H1 (cell line): Measurements from ENCODE around the gene DEPDC1. TPM values are rescaled to one million over a fixed set of nuclear protein-coding genes. Genes with fewer than 3 reads are reported as not detected.

ENCODE experiments used
- CTCF ChIA-PET: fragments of 300-600 bp; sonication (Branson Sonifier 250); formaldehyde crosslinking; loops from one replicate; lab custom pipeline; 2021; ENCODE audit not compliant: partially characterized antibody; lab: Charles Lee
- POLR2A ChIA-PET: fragments of 300-600 bp; sonication (Branson Sonifier 250); formaldehyde crosslinking; loops from one replicate; lab custom pipeline; 2021; ENCODE audit warnings: inconsistent platforms; ENCODE audit not compliant: partially characterized antibody; lab: Charles Lee
- DNase-seq, 2 experiments: peaks; one replicate each; pipeline versions ENCODE4 v3.0.0 to v3.0.0-alpha.2; 2010 to 2022; ENCODE audit warnings: low spot score in 2 of 2, low read depth in 1 of 2, mixed read lengths in 1 of 2
- FAIRE-seq: peaks from 2 replicates; lab custom pipeline; 2011; peaks lifted over from hg19 to GRCh38; lab: Jason Lieb, UNC
- H2AFZ ChIP-seq: 2 replicates; pipeline ENCODE4 v1.8.1; 2012; ENCODE audit warnings: low read length, inconsistent platforms
- H2AK5ac ChIP-seq: 2 replicates; pipeline ENCODE4 v1.6.1; 2013; ENCODE audit warnings: low read depth, low read length
- H2BK120ac ChIP-seq: replicated peaks from 2 replicates; pipeline ENCODE3; 2013; ENCODE audit warnings: low read depth, low read length, inconsistent platforms
- H2BK12ac ChIP-seq: 2 replicates; pipeline ENCODE4 v1.6.1; 2013; ENCODE audit warnings: low read depth, low read length
- H2BK15ac ChIP-seq: 2 replicates; pipeline ENCODE4 v1.6.1; 2013; ENCODE audit warnings: low read length
- H2BK20ac ChIP-seq: 2 replicates; pipeline ENCODE4 v1.6.1; 2013; ENCODE audit warnings: low read length
- H2BK5ac ChIP-seq: 2 replicates; pipeline ENCODE4 v1.6.1; 2013; ENCODE audit warnings: low read depth, low read length
- H3K14ac ChIP-seq: 2 replicates; pipeline ENCODE4 v1.6.1; 2013; ENCODE audit warnings: inconsistent platforms; ENCODE audit not compliant: insufficient read length
- H3K18ac ChIP-seq: 2 replicates; pipeline ENCODE4 v1.6.1; 2013; ENCODE audit warnings: low read length; ENCODE audit errors: extremely low read depth
- H3K23ac ChIP-seq: 2 replicates; pipeline ENCODE4 v1.6.1; 2013; ENCODE audit warnings: inconsistent platforms; ENCODE audit not compliant: insufficient read length
- H3K23me2 ChIP-seq: 2 replicates; pipeline ENCODE4 v1.6.1; 2013; ENCODE audit warnings: low read depth, low read length
- H3K27ac ChIP-seq: 2 replicates; pipeline ENCODE4 v1.6.1; 2011; ENCODE audit warnings: low read depth, low read length, inconsistent platforms
- H3K27me3 ChIP-seq, 4 experiments: replicated peaks in 1 of 4; 1 replicate in 1 of 4; 2 replicates in 3 of 4; pipeline versions ENCODE4 v1.6.1 to v1.8.1; 2011 to 2013; ENCODE audit warnings: low read length in 3 of 4, mild to moderate bottlenecking in 3 of 4, inconsistent platforms in 2 of 4, mixed read lengths in 2 of 4, moderate library complexity in 1 of 4; ENCODE audit not compliant: control insufficient read depth in 3 of 4, insufficient read depth in 3 of 4; ENCODE audit errors: extremely low read depth in 1 of 4
- H3K36me3 ChIP-seq, 4 experiments: 2 replicates each; pipeline versions ENCODE4 v1.6.1 to v1.8.1; 2011 to 2013; ENCODE audit warnings: mild to moderate bottlenecking in 4 of 4, low read length in 3 of 4, moderate library complexity in 2 of 4, control low read depth in 1 of 4, inconsistent platforms in 1 of 4; ENCODE audit not compliant: insufficient read depth in 4 of 4, control insufficient read depth in 2 of 4
- H3K4ac ChIP-seq: replicated peaks from 2 replicates; pipeline ENCODE3; 2013; ENCODE audit warnings: low read length, low read depth, mixed read lengths, inconsistent platforms; ENCODE audit not compliant: insufficient read length
- H3K4me1 ChIP-seq, 4 experiments: replicated peaks in 1 of 4; 1 replicate in 1 of 4; 2 replicates in 3 of 4; pipeline versions ENCODE4 v1.6.1 to v1.8.1; 2011 to 2013; ENCODE audit warnings: low read length in 3 of 4, inconsistent platforms in 2 of 4, mixed read lengths in 1 of 4; ENCODE audit not compliant: insufficient read depth in 4 of 4, control insufficient read depth in 3 of 4
- H3K4me2 ChIP-seq, 2 experiments: 2 replicates each; pipeline versions ENCODE4 v1.6.1 to v1.8.1; 2011 to 2013; ENCODE audit warnings: low read depth in 2 of 2, low read length in 2 of 2, control low read depth in 1 of 2, inconsistent platforms in 1 of 2, mild to moderate bottlenecking in 1 of 2; ENCODE audit not compliant: insufficient read depth in 1 of 2
- H3K4me3 ChIP-seq, 4 experiments: fragments of 200-600, 300-600 bp in 1 of 4; sonication (generic), shearing (Covaris generic), sonication (Bioruptor Twin) in 1 of 4; 2 replicates each; pipeline versions ENCODE4 v1.5.1 to v1.8.1; 2011 to 2016; ENCODE audit warnings: low read length in 4 of 4, low read depth in 3 of 4, control low read depth in 2 of 4, inconsistent platforms in 2 of 4, mild to moderate bottlenecking in 2 of 4, mixed read lengths in 1 of 4, moderate library complexity in 1 of 4; ENCODE audit not compliant: insufficient read depth in 2 of 4; ENCODE audit errors: extremely low read depth in 1 of 4
- H3K56ac ChIP-seq: replicated peaks from 2 replicates; pipeline ENCODE3; 2013; ENCODE audit warnings: low read depth, mild to moderate bottlenecking, mixed read lengths, low read length, inconsistent platforms; ENCODE audit not compliant: insufficient read length
- H3K79me1 ChIP-seq: 2 replicates; pipeline ENCODE4 v1.6.1; 2013; ENCODE audit warnings: low read depth, low read length, control low read depth
- H3K79me2 ChIP-seq, 2 experiments: 2 replicates each; pipeline versions ENCODE4 v1.6.1 to v1.8.1; 2012 to 2013; ENCODE audit warnings: low read length in 2 of 2, mild to moderate bottlenecking in 2 of 2, inconsistent platforms in 1 of 2; ENCODE audit not compliant: insufficient read depth in 2 of 2, control insufficient read depth in 1 of 2
- H3K9ac ChIP-seq, 4 experiments: replicated peaks in 1 of 4; 1 replicate in 1 of 4; 2 replicates in 3 of 4; pipeline versions ENCODE4 v1.6.1 to v1.8.1; 2011 to 2013; ENCODE audit warnings: low read depth in 3 of 4, low read length in 3 of 4, control low read depth in 2 of 4, mild to moderate bottlenecking in 2 of 4, moderate library complexity in 2 of 4, inconsistent platforms in 1 of 4; ENCODE audit errors: extremely low read depth in 1 of 4
- H3K9me3 ChIP-seq, 2 experiments: 2 replicates each; pipeline versions ENCODE4 v1.6.1 to v1.8.1; 2012 to 2013; ENCODE audit warnings: mild to moderate bottlenecking in 2 of 2, moderate library complexity in 2 of 2, control low read depth in 1 of 2, inconsistent platforms in 1 of 2, low read depth in 1 of 2, low read length in 1 of 2, mixed read lengths in 1 of 2; ENCODE audit not compliant: insufficient read depth in 2 of 2
- H4K20me1 ChIP-seq, 2 experiments: replicated peaks in 1 of 2; 2 replicates each; pipeline versions ENCODE3 to v1.8.1; 2011 to 2013; ENCODE audit warnings: inconsistent platforms in 2 of 2, low read length in 2 of 2, mild to moderate bottlenecking in 1 of 2; ENCODE audit not compliant: insufficient read depth in 2 of 2, control insufficient read depth in 1 of 2
- H4K5ac ChIP-seq: 2 replicates; pipeline ENCODE4 v1.6.1; 2013; ENCODE audit warnings: low read length, low read depth, mixed read lengths, inconsistent platforms; ENCODE audit not compliant: insufficient read length
- H4K8ac ChIP-seq: 2 replicates; pipeline ENCODE4 v1.8.0; 2013; ENCODE audit warnings: mild to moderate bottlenecking, moderate library complexity, low read length, inconsistent platforms; ENCODE audit not compliant: insufficient read depth; ENCODE audit errors: extremely low read depth
- H4K91ac ChIP-seq: replicated peaks from 2 replicates; pipeline ENCODE3; 2013; ENCODE audit warnings: low read length, mixed read lengths, inconsistent platforms; ENCODE audit not compliant: insufficient read length
- CHD2 ChIP-seq: IDR thresholded peaks from 2 replicates; pipeline ENCODE4 v1.6.1; 2012; ENCODE audit warnings: low read length, improper control_type of control experiment
- CREB1 ChIP-seq: IDR thresholded peaks from 2 replicates; pipeline ENCODE4 v1.6.1; 2012; ENCODE audit warnings: inconsistent platforms
- CTBP2 ChIP-seq: IDR thresholded peaks from 2 replicates; pipeline ENCODE4 v1.7.0; 2011; ENCODE audit warnings: borderline replicate concordance, mild to moderate bottlenecking, moderate library complexity, mixed read lengths, low read length; ENCODE audit not compliant: insufficient read depth, insufficient read length
- JUN ChIP-seq: IDR thresholded peaks from 2 replicates; pipeline ENCODE4 v1.6.1; 2011; ENCODE audit warnings: low read depth, mild to moderate bottlenecking, improper control_type of control experiment, low read length
- KDM1A ChIP-seq: fragments of 200-600, 300-600 bp; sonication (generic); IDR thresholded peaks from 2 replicates; pipeline ENCODE4 v1.7.1; 2016; ENCODE audit warnings: mild to moderate bottlenecking, low read length, borderline replicate concordance
- MAFK ChIP-seq: IDR thresholded peaks from 2 replicates; pipeline ENCODE4 v1.6.1; 2012; ENCODE audit warnings: low read depth, mild to moderate bottlenecking, improper control_type of control experiment, low read length
- POLR2AphosphoS5 ChIP-seq: IDR thresholded peaks from 2 replicates; pipeline ENCODE4 v1.6.1; 2011; ENCODE audit warnings: low read depth, low read length
- POU5F1 ChIP-seq: IDR thresholded peaks from 2 replicates; pipeline ENCODE4 v1.6.1; 2011; ENCODE audit warnings: low read depth, mild to moderate bottlenecking, low read length, moderate library complexity
- RBBP5 ChIP-seq: IDR thresholded peaks from 2 replicates; pipeline ENCODE4 v1.7.1; 2012; ENCODE audit warnings: low read depth, mild to moderate bottlenecking, inconsistent platforms, low read length, moderate library complexity, borderline replicate concordance
- SIN3A ChIP-seq, 2 experiments: IDR thresholded peaks in 1 of 2; conservative IDR thresholded peaks in 1 of 2; 2 replicates each; pipeline ENCODE4 v1.6.1; 2011 to 2012; ENCODE audit warnings: low read length in 2 of 2, improper control_type of control experiment in 1 of 2, low read depth in 1 of 2, mild to moderate bottlenecking in 1 of 2
- SP1 ChIP-seq: IDR thresholded peaks from 2 replicates; pipeline ENCODE4 v1.6.1; 2011; ENCODE audit warnings: low read depth, low read length
- TAF1 ChIP-seq: IDR thresholded peaks from 2 replicates; pipeline ENCODE4 v1.6.1; 2011; ENCODE audit warnings: mild to moderate bottlenecking, low read depth, low read length
- ZNF274 ChIP-seq: IDR thresholded peaks from 2 replicates; pipeline ENCODE4 v1.7.0; 2012; ENCODE audit warnings: low read length, borderline replicate concordance; ENCODE audit errors: extremely low read depth
- polyA plus RNA-seq, 7 experiments: library from polyadenylated mRNA; depleted of rRNA in 3 of 7; stranded (reverse) in 5 of 7; unstranded in 2 of 7; fragments of >200 nt in 5 of 7; fragments of 200-250 nt in 2 of 7; gene quantifications; 1 replicate in 5 of 7; 2 replicates in 1 of 7; 4 replicates in 1 of 7; pipeline versions ENCODE4 v1.2.1 to v1.2.3, GENCODE V29; 2011 to 2013; ENCODE audit warnings: missing spikeins in 2 of 7, mixed read lengths in 2 of 7
- total RNA-seq: library from RNA; stranded (reverse); fragmentation: NEBNext Ultra II Directional; extraction: Animal tissue kit (Norgen Biotek cat#: 25700); gene quantifications from 2 replicates; pipeline ENCODE4 v1.2.1, GENCODE V29; 2021

DEPDC1 gene
- total and polyA plus RNA-seq, 2 of the 8 experiments (the other 6 are each of a cell fraction or from before 2014, with no cell fraction given), result 5.5 to 46.5 TPM

DNA sequence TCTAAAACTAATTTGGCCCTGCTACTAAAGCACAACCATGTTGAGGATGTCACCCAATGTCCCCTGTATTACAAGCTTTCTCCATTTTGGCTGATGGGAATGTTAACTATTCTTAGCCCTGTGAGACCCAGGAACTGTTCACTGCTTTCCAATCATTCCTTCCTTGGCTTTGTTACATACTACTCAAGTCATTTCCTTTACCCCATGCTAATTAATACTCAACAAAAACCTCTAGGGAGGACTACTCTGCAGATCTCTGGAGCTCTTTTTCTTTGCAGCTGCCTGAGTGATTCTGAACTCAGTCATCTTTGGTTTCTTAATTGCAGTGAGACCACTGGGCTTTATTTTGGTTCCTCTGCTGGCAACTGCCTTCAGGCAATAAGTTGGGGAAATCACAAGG lies 23.8 kb downstream of the DEPDC1 start:
- no peak overlapping the region for H4K8ac ChIP-seq
- ChIA-PET CTCF (interaction anchor here (0.5 to 2.5 kb wide), 4 partner anchors 20 to 1266 kb away, joined by 3 to 13 read pairs (median 4); no protein-coding TSS in a partner anchor), POLR2A (interaction anchor here (0.6 kb wide), 1 partner anchor 1718 kb away, joined by 3 read pairs; no protein-coding TSS in a partner anchor)
- FAIRE-seq, result no peak
- H3K79me2 ChIP-seq, result no peaks in the 10 kb centered on the region
- no peak overlapping the region for H2BK120ac ChIP-seq
- TF ChIP-seq TAF1 (no peak), KDM1A (no peak), RBBP5 (no peak), ZNF274 (no peak), SIN3A (conservative IDR thresholded peaks at IDR 0.05 in 1 of 2, IDR thresholded peaks at IDR 0.05 in 1 of 2; ENCODE audit: low read depth in 1 of 2, low read length in 2 of 2) (no peak), POLR2AphosphoS5 (no peak), JUN (no peak), CHD2 (no peak), POU5F1 (no peak), SP1 (no peak), CREB1 (no peak), MAFK (no peak), CTBP2 (no peak)
- H3K4me1 ChIP-seq, result peaks cover 0 to 2% (median 0%) of the 10 kb centered on the region in 4 experiments; a peak in 1 of 7 replicates
- no peaks in the 10 kb centered on the region for H3K27me3 ChIP-seq
- H4K5ac ChIP-seq, result no peak overlapping the region
- no peak overlapping the region for H2BK15ac ChIP-seq
- no peak overlapping the region for H3K4ac ChIP-seq
- H3K27ac ChIP-seq, result no peak overlapping the region
- no peak overlapping the region for H2BK5ac ChIP-seq
- H3K56ac ChIP-seq, result no peak overlapping the region
- no peak overlapping the region for H2BK12ac ChIP-seq
- no peak overlapping the region for H3K14ac ChIP-seq
- H2AFZ ChIP-seq, result no peak overlapping the region
- no peak for DNase-seq
- H3K18ac ChIP-seq, result no peak overlapping the region
- H2BK20ac ChIP-seq, result no peak overlapping the region
- H2AK5ac ChIP-seq, result no peak overlapping the region
- no peaks in the 10 kb centered on the region for H3K9me3 ChIP-seq
- no peak overlapping the region for H3K4me2 ChIP-seq
- no peak overlapping the region for H3K4me3 ChIP-seq
- no peak overlapping the region for H3K23ac ChIP-seq
- H3K9ac ChIP-seq, result no peak overlapping the region
- no peaks in the 10 kb centered on the region for H3K23me2 ChIP-seq
- no peaks in the 10 kb centered on the region for H3K79me1 ChIP-seq
- no peaks in the 10 kb centered on the region for H4K20me1 ChIP-seq
- peaks cover 0 to 17% (median 7%) of the 10 kb centered on the region in 4 experiments; a peak in 4 of 8 replicates for H3K36me3 ChIP-seq
- no peak overlapping the region for H4K91ac ChIP-seq
